DOHH2 (cell line): ENCODE data around the gene ARHGAP6.
"Not testable (repeated sequence)": the region's sequence is repeated elsewhere in the genome, so short reads cannot be mapped to it uniquely, and the experiment has no call there.

Experiments
- H3F3A ChIP-seq: fragments of 200-600 bp; sonication (generic), shearing (Covaris generic); 2 replicates; pipeline ENCODE4 v1.6.0; 2016; ENCODE audit warnings: antibody characterized with exemption, mild to moderate bottlenecking; ENCODE audit not compliant: control insufficient read depth, insufficient read depth
- H3K27ac ChIP-seq: fragments of 200-600 bp; sonication (generic); 2 replicates; pipeline ENCODE4 v1.5.1; 2014; ENCODE audit warnings: low read depth, mild to moderate bottlenecking, low read length, moderate library complexity
- H3K27me3 ChIP-seq: fragments of 200-600 bp; sonication (generic); 2 replicates; pipeline ENCODE4 v1.6.1; 2014; ENCODE audit warnings: mild to moderate bottlenecking, low read length, mixed read lengths; ENCODE audit not compliant: control insufficient read depth
- H3K36me3 ChIP-seq: fragments of 200-600 bp; sonication (generic); 2 replicates; pipeline ENCODE4 v1.6.1; 2014; ENCODE audit warnings: mild to moderate bottlenecking, low read length, moderate library complexity, mixed read lengths; ENCODE audit not compliant: control insufficient read depth
- H3K4me1 ChIP-seq: fragments of 200-600 bp; sonication (generic); 2 replicates; pipeline ENCODE4 v1.6.1; 2014; ENCODE audit warnings: mild to moderate bottlenecking, low read length, mixed read lengths; ENCODE audit not compliant: control insufficient read depth
- H3K4me2 ChIP-seq: fragments of 200-600 bp; sonication (generic); 2 replicates; pipeline ENCODE4 v1.6.0; 2014; ENCODE audit warnings: mild to moderate bottlenecking, low read length, moderate library complexity
- H3K4me3 ChIP-seq: fragments of 200-600 bp; sonication (generic); 2 replicates; pipeline ENCODE4 v1.5.1; 2014; ENCODE audit warnings: mild to moderate bottlenecking, low read length, mixed read lengths
- H3K79me2 ChIP-seq: fragments of 200-600 bp; sonication (generic); 2 replicates; pipeline ENCODE4 v1.6.1; 2014; ENCODE audit warnings: mild to moderate bottlenecking, low read length, mixed read lengths; ENCODE audit not compliant: control insufficient read depth
- H3K9me2 ChIP-seq: fragments of 200-600 bp; sonication (generic); replicated peaks from 2 replicates; pipeline ENCODE4 v1.6.1; 2014; ENCODE audit warnings: mild to moderate bottlenecking, low read length, mixed read lengths; ENCODE audit not compliant: control insufficient read depth
- H3K9me3 ChIP-seq: fragments of 200-600 bp; sonication (generic); 2 replicates; pipeline ENCODE4 v1.6.1; 2014; ENCODE audit warnings: antibody characterized with exemption, low read length, mixed read lengths; ENCODE audit not compliant: control insufficient read depth, insufficient read depth
- H4K20me1 ChIP-seq: fragments of 200-600 bp; sonication (generic); 2 replicates; pipeline ENCODE4 v1.6.0; 2014; ENCODE audit warnings: low read depth, mild to moderate bottlenecking, antibody characterized with exemption, low read length, moderate library complexity; ENCODE audit not compliant: control insufficient read depth, insufficient read depth
- CTCF ChIP-seq: fragments of 200-600 bp; sonication (generic); IDR thresholded peaks from one replicate; pipeline ENCODE4 v1.5.1; 2014; ENCODE audit warnings: antibody characterized with exemption, mild to moderate bottlenecking, low read depth, low read length; ENCODE audit not compliant: poor library complexity, severe bottlenecking
- EZH2phosphoT487 ChIP-seq: fragments of 200-600 bp; sonication (generic); IDR thresholded peaks from 2 replicates; pipeline ENCODE4 v1.6.1; 2017; ENCODE audit warnings: borderline replicate concordance, mild to moderate bottlenecking, antibody characterized with exemption, low read length, moderate library complexity, mixed read lengths

Gene ARHGAP6

DNA sequence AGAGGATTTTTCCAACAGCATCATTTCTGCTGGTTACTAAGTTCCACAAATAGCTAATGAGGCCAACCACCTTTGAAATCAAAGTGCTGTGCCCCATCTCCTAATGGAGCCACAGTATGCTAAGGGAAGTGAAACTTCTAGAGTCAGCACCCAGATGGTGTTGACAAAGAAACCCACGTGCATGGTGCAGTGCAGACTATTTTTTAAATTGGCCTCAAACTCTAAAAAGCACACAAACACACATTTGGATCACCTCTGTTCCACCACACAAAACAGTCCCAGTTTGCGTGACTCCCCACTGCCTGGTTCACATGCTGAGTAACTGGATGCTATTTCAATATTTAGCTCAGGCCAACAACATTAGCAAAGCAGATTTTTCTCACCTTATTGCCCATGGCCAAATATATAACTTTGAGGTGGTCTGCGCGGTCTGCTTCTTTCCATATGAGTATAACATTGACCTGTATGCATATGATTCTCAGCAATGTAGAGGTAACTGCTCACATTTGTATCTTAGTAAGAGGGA lies 302.6 kb downstream of the ARHGAP6 start:
- H3K79me2 ChIP-seq = no peaks in the 10 kb centered on the region
- H3K4me1 ChIP-seq = peaks cover 31% of the 10 kb centered on the region
- H3K4me2 ChIP-seq = peak overlapping the region; percentile 55
- no peaks in the 10 kb centered on the region for H4K20me1 ChIP-seq
- H3K4me3 ChIP-seq = peak overlapping the region; percentile 27; the same call in 1 of the 2 replicates
- H3K36me3 ChIP-seq = no peaks in the 10 kb centered on the region
- no peaks in the 10 kb centered on the region for H3K9me3 ChIP-seq
- peaks cover 10% of the 10 kb centered on the region for H3F3A ChIP-seq
- no peaks in the 10 kb centered on the region for H3K9me2 ChIP-seq
- H3K27me3 ChIP-seq = no peaks in the 10 kb centered on the region
- H3K27ac ChIP-seq = peak overlapping the region; percentile 92
- TF ChIP-seq CTCF (no peak), EZH2phosphoT487 (no peak)

- H3K4me3 ChIP-seq, H3K9me2 ChIP-seq, H3K27me3 ChIP-seq, H3K27ac ChIP-seq, H3K36me3 ChIP-seq, H3K79me2 ChIP-seq, H3K9me3 ChIP-seq, H3K4me2 ChIP-seq, H3F3A ChIP-seq, H4K20me1 ChIP-seq: not testable (repeated sequence)
- peaks cover 27% of the 10 kb centered on the region for H3K4me1 ChIP-seq
Measured at GRCh38 chrX:11361666-11362065, 304.1 kb downstream of the ARHGAP6 start.

DNA sequence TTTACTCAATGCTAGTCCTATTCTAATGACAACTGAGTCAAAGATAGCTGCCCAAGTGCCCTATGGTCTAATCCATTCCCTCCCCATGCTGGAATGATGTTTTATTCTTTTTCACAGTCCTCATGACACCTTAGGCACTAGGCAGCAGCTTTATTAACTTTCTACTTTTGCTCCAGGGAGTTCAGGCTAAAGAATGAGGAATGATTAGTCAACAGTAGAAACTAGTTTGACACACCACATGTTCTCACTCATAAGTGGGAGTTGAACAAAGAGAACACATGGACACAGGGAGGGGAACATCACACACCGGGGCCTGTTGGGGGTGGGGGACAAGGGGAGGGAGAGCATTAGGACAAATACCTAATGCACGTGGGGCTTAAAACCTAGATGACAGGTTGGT lies 309.8 kb downstream of the ARHGAP6 start:
- H3K27me3 ChIP-seq, H3K4me3 ChIP-seq, H3K36me3 ChIP-seq, H4K20me1 ChIP-seq, H3K4me2 ChIP-seq, H3K9me2 ChIP-seq, H3F3A ChIP-seq, H3K9me3 ChIP-seq, H3K27ac ChIP-seq, H3K79me2 ChIP-seq: not testable (repeated sequence)
- peaks cover 10% of the 10 kb centered on the region for H3K4me1 ChIP-seq

GRCh38 chrX:11355259-11355909 lies 310.3 kb downstream of the ARHGAP6 start:
- Histone ChIP-seq H3K36me3 (no peaks in the 10 kb centered on the region), H3K4me1 (peaks cover 16% of the 10 kb centered on the region), H3F3A (no peaks in the 10 kb centered on the region), H3K27me3 (no peaks in the 10 kb centered on the region), H3K9me2 (no peaks in the 10 kb centered on the region), H3K27ac (no peak overlapping the region), H3K4me2 (no peak overlapping the region), H4K20me1 (no peaks in the 10 kb centered on the region), H3K79me2 (no peaks in the 10 kb centered on the region), H3K9me3 (no peaks in the 10 kb centered on the region), H3K4me3 (no peak overlapping the region)
- no peak for TF ChIP-seq CTCF
- TF ChIP-seq EZH2phosphoT487 = no peak
